ENCODE measurements around the gene ASTE1.
A peak's percentile ranks its signal among the peaks of the same experiment; 100 is the strongest.
"Not testable (repeated sequence)": the region's sequence is repeated elsewhere in the genome, so short reads cannot be mapped to it uniquely, and the experiment has no call there.

Gene ASTE1, protein sequence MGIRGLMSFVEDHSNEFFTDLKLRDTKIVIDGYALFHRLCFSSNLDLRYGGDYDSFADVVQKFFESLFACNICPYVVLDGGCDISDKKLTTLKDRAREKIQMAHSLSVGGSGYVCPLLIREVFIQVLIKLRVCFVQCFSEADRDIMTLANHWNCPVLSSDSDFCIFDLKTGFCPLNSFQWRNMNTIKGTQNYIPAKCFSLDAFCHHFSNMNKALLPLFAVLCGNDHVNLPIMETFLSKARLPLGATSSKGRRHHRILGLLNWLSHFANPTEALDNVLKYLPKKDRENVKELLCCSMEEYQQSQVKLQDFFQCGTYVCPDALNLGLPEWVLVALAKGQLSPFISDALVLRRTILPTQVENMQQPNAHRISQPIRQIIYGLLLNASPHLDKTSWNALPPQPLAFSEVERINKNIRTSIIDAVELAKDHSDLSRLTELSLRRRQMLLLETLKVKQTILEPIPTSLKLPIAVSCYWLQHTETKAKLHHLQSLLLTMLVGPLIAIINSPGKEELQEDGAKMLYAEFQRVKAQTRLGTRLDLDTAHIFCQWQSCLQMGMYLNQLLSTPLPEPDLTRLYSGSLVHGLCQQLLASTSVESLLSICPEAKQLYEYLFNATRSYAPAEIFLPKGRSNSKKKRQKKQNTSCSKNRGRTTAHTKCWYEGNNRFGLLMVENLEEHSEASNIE

DNA sequence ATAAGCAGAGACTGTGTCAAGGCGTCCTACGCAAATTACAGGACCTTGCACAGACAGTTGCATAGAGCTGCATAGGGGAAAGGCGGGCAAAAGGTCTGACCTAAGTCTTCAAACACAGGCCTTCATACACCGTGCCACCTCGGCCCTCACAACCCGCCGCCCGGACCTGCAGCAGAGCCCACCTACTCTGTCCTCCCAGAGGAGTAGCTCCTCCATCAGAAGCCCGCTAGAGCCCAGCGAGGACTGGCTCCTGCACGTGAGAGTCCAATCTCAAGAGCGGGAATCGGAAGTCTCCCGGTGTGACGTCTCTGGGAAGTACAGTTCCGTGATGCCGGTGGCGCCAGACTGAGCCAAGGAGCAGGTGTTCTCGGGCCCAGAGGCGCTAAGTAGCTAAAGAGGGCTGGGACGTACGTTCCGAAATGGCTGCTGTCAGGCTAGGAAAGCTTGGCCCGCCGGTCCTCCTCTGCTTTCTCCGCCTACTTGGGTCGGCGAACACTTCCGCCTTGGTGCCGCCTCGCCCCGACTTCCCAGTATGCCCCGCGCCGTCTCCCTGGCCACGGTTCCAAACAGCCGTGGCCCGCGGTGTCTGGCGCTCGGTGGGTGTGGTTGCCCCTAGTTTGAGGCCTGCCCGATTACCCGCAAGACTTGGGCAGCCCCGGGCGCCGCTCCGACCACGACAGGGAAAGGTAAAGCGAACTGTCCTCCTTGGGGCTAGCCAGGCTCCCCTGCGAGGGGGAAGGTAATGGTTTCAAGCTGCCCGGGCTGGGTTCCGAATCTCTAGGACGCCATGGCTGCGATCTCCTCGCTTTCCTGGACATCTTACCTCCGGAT lies at the start of gene ASTE1, which contains the start of gene NEK11:
Gene ASTE1 (minus strand): TSS at position 505 of the 831 bp plus-strand sequence. CDS start 1,519 bp downstream, outside the sequence.
Gene NEK11 (plus strand): TSS at position 557 of the 831 bp plus-strand sequence. CDS start 2,832 bp downstream, outside the sequence.
- DNase-seq (ENCODE audit: low read depth in 2 of 2, low spot score in 1 of 2): peak; percentile 76 to 80

DNA sequence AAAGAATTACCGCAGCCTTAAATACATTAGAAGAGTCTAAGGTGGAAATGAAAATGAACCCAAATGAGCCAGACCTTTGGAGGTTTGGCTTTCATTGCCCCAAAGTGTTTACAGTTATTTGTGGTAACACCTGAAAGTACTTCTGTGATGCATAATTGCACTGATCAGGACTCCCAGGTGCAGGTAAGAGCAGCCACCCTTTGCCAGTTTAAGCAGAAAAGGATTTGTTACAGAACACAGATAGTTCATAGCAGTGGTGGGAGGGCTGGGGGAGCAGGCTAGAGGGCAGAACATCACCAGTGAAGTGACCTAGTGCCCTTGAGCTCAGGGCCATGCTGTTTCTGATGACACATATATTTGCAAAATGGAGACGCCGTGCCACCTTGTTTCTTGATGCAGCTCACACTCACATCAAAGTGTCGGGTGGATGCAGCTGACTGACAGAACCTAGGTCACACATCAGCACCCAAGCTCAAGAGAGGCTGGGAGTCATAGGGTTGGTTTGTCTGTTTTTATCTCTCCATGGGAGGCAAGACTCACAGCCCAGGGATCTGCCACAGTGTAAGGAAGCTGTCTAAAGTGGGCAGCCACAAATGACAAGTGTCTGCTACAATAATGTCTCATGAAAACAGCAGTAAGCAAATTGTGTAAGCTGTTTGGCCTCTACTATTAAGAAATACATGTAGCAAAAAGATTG lies 49.2 kb upstream of the ASTE1 start:
- DNase-seq (ENCODE audit: low read depth in 2 of 2, low spot score in 1 of 2): no peak

DNA sequence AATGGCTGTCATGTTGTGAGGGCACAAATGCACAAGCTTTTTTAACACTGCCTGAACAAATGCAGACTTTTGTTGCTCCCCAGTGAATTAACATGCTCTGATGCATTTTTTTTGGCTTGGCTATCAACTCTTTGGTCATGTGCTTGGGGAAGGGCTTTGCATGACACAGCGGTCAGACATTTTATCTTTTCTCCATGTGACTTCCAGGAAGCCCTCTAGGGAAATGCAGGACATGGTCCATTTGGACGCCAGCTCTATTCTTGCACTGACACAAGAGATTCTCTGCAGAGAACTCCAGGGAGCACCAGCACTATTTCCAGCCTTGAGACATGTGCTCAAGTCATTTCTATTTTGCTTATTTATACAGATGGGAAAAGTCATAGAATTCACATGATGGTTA lies 46.2 kb upstream of the ASTE1 start:
- DNase-seq (ENCODE audit: low read depth in 2 of 2, low spot score in 1 of 2): no peak

DNA sequence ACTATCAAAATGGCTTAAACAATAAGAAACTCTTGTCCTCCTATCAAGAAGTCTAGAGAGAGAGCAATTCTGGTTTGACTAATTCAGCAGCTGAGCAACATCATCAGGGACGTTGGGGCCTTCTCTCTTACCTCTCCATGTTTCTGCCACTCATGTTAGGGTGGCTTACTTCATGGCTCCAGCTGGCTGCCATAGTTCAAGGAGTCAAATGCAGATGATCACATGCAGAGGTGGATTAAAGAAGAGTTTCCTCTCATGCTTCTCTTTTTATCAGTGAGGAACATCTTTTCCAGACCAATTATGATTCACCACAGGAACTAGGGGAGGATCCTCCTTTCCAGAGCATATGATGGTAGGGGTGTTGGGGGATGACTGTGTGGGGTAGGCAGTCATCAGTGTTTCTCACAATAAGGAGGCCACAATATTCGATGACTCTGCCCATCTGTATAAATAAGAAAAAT lies 45.5 kb upstream of the ASTE1 start:
- DNase-seq (ENCODE audit: low read depth in 2 of 2, low spot score in 1 of 2): no peak

DNA sequence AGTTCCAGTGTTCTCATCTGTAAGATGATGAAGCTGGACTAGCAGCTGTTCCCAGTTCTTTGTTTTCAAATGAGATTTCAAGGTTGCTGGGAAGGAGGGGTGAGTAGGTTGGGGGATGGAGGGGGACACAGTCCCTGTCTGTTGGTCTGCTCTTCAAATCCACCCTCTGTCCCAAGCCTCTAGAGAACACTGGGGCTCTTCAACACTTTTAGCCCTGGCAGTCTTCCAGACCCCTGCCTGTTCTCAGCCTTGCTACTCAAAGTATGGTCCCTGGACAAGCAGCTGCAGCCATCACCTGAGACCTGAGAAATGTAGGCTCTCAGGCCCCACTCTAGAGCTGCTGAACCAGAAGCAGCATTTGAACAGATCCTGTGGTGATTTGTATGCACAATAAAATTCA lies 41.4 kb upstream of the ASTE1 start:
- no peak for DNase-seq (ENCODE audit: low read depth in 2 of 2, low spot score in 1 of 2)

DNA sequence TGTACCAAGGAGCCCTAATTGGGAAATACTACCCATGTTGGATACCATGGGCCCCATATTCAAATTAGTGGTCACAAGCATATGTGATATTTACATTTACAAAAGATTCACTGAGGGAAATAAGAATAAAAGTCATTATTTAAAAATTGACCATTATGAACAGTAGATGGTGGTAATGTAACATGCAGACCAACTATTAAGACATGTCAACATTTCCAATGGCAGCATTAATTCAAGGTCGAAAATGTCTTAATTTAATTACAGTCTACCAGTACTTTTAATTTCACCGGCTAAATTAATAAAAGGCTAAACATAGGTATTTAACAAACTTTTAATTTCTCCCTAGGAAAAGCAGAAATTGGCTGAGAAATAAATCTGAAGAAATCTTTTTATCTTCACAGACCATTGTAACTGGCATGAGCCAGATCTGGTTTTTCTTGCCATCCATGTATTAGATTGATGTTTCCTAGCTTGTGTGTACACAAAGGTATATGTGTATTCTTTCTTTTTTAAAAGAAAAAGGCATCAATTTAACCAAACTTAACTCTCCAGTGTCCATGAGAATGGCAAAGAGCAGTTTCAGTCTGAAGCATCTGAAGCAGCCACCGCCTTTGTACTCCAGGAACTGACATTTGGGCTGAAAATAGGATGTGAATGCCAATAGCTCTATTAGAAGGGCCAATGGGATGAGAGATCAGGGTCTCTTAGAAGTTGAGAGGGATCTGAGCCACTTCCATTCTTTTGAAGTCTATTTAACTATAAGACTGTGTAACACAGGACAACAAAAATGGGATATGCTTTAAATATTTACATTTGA lies 26.6 kb upstream of the ASTE1 start:
- DNase-seq (ENCODE audit: low read depth in 2 of 2, low spot score in 1 of 2): no peak

DNA sequence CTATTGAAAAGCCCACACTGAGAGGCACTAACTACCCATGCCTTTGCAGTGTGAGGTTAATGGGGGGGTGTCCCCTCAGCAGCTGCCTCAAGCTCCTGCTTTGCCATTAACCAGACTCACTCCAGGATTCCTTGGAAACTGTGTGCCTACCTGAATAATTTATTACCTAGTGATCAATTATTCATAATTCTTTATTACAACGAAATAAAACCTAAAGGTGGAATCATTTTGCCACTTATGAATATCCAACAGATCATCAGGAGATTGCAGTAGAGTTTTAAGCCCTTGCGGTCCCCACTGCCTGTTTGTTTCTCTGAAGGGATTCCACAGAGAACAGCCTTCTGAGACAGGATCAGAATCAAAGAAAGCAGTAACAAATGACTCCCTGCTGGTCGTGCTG lies 23.4 kb upstream of the ASTE1 start:
- no peak for DNase-seq (ENCODE audit: low read depth in 2 of 2, low spot score in 1 of 2)

DNA sequence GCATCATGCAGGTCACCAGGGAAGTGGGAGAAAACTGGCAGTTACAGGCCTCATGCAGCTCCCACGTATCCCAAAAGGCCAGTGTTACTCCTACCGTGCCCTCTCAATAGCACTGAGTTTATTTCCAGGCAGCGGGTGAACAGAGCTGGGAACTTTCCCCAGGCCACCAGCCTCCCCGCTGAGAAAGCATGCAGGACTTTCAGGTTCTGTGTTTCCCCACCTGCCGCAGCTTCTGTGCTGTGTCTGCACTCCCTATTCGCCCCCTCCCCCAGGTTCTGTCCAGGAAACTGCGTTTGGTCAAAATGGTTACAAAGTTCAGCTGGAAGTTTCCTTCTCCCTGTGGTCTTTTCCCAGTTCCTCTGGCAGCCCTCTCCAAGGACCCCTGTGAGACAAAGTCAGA lies 21.4 kb upstream of the ASTE1 start:
- DNase-seq (ENCODE audit: low read depth in 2 of 2, low spot score in 1 of 2): no peak

DNA sequence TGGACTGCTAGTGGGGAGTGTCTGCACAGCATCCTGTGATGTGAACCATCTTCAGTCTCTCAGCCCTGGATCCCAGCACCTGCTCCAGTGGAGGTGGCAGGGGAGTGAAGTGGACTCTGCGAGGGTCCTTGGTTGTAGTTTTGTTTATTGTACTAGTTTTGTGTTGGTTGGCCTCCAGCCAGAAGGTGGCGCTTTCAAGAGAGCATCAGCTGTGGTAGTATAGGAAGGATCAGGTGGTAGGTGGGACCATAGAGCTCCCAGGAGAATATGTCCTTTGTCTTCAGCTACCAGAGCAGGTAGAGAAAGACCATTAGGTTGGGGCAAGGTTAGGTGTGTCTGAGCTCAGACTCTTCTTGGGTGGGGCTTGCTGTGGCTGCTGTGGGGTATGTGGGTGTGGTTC lies 21.0 kb upstream of the ASTE1 start:
- DNase-seq (ENCODE audit: low read depth in 2 of 2, low spot score in 1 of 2): no peak

DNA sequence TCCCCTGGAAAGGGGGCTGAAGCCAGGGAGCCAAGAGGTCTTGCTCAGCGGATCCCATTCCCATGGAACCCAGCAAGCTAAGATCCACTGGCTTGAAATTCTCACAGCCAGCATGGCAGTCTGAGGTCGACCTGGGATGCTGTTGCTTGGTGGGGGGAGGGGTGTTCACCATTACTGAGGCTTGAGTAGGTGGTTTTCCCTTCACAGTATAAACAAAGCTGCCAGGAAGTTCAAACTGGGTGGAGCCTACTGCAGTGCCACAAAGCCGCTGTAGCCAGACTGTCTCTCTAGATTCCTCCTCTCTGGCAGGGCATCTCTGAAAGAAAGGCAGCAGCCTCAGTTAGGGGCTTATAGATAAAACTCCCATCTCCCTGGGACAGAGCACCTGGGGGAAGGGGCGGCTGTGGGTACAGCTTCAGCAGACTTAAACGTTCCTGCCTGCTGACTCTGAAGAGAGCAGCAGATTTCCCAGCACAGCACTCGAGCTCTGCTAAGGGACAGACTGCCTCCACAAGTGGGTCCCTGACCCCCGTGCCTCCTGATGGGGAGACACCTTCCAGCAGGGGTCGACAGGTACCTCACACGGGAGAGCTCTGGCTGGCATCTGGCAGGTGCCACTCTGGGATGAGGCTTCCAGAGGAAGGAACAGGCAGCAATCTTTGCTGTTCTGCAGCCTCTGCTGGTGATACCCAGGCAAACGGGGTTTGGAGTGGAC lies 15.8 kb upstream of the ASTE1 start:
- DNase-seq (ENCODE audit: low read depth in 2 of 2, low spot score in 1 of 2): not testable (repeated sequence)

DNA sequence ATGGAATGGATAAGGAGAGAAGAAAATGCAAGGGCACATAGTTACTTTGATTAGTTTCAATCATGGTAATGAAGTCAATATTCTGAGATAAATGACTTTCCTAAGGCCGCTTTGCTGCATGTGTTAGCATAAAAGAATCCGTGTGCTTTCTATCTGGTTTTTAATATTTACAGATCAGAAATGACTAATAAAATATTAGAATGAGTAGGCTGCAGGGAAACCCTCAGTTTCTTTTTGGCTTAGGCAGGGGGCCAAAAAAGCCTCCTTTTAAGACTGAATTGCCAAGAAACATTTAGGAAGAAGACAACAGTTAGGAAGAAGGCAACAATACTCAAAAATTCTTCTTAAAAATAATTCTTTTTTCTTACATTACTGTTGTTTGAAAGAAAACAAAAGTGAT lies 11.7 kb upstream of the ASTE1 start:
- DNase-seq (ENCODE audit: low read depth in 2 of 2, low spot score in 1 of 2): no peak

DNA sequence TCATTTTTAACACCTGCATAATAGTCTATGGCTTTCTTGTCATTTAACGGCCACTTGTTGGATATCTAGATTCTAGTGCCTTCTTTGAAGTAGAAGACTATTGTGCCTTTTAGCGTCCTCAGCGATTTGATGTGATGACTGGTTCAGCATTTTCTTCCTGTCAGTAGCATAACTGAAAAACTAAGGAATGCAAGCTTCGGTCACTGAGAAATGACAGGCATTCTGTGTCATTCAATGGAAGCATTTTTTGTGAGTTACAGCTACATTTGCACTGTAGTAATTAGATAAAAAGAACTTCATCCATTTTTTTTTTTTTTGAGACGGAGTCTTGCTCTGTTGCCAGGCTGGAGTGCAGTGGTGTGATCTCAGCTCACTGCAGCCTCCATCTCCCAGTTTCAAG lies 10.4 kb upstream of the ASTE1 start:
- no peak for DNase-seq (ENCODE audit: low read depth in 2 of 2, low spot score in 1 of 2)

DNA sequence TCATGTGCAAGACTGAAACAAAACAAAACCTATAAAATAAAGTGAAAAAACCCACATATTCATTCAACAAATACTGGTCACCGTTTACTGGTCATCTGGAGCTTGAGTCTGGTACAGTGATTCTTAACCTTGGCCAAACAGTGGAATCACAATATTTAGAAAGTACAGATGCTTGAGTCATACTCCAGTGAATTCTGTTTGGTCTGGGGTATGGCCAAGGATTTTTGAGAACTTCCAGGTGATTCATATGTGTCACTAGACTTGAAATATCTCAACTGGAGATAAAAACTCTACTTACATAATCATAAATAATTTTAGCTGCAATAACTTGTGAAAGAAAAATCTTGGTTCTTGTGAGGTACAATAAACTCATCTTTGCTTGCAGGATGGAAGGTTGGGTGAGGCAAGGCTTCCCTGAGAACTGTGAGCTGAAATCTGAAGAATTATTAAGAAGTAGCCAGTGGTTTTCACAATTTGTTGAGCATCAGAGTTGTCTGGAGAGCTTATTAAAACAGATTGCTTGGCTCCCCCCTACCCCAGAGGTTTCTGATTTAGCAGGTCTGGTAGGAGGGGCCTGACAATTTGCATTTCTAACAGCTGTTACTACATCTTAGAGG lies 9.7 kb upstream of the ASTE1 start:
- DNase-seq (ENCODE audit: low read depth in 2 of 2, low spot score in 1 of 2): no peak

DNA sequence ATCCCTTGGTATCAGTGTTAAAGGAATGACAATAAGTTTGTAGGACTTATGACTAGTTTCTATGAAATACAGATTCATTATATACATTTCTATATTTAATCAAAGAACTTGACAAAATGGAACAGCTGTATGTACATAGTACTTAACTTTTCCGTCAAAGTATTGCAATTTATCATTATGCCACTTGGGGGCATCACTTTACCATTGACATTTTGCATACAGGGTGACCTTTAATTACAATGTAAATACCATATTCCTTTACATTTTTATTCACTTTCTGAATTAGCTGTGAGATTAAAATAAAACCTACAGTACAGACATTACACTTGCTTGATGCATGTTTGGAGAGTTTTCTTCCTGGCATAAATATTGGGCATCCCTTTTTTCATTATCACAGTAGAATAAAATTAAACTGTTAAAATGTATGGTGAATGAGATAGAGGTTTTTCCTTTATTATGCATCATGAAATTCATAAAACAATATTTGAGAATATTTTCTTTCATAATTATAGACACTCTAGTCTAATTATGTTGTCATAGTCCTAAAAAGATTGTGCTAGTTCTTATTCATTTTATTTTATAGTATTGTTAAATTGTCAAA lies 7.0 kb upstream of the ASTE1 start:
- DNase-seq (ENCODE audit: low read depth in 2 of 2, low spot score in 1 of 2): no peak

DNA sequence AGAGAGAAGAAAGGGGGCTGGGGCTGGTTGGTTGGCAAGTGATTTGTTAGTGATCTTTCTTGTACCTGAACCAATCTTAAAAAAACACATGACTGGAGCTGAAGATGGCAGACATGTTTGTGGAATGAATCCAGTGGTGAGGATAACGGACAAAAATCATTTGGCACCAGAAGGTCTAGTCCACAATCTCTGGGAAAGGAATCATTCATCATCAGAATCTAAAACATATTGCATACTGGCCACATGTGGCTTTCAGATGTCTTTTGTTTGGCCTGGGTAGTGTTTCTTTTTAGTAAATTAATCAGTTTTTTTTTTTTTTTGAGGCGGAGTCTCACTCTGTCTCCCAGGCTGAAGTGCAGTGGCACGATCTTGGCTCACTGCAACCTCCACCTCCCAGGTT lies 5.0 kb upstream of the ASTE1 start:
- DNase-seq (ENCODE audit: low read depth in 2 of 2, low spot score in 1 of 2): no peak

DNA sequence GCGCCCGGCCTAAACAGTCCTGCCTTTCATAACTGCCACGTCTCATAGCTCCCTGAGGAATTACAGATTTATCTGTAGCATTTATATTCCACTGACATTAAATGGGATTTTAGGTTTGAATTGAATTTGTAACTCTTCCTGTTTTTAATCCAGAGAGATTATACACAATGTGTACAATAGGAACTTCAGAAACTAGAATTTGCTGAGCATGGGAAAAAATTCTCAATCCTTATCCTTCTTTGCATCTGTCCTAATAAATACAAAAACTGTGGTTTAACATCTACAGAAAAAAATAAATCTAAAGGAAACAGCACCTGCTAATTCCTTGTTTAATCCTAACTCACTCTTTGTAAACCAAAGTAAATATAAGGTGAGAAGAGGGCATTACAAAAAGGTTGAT lies 2.2 kb upstream of the ASTE1 start:
- DNase-seq (ENCODE audit: low read depth in 2 of 2, low spot score in 1 of 2): no peak

DNA sequence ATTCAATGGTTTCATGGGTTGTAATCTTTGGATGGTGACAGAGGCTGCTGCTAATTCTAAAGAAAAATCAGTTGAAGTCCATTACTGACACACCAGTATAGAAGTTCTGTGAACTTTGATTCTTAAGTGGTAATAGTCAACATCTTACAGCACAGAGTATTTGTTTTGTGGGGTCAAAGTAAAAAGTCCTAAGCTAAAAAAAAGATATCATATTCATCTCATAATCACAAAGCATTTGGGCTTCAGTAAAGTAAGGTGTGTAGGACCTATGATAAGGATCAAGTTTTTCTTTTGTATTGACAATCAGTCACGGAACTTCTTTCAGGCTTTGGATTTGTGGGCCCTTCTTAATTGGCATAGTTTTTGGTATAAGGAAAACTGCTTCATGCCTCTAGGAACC lies 1.1 kb downstream of the ASTE1 start:
- DNase-seq (ENCODE audit: low read depth in 2 of 2, low spot score in 1 of 2): no peak

DNA sequence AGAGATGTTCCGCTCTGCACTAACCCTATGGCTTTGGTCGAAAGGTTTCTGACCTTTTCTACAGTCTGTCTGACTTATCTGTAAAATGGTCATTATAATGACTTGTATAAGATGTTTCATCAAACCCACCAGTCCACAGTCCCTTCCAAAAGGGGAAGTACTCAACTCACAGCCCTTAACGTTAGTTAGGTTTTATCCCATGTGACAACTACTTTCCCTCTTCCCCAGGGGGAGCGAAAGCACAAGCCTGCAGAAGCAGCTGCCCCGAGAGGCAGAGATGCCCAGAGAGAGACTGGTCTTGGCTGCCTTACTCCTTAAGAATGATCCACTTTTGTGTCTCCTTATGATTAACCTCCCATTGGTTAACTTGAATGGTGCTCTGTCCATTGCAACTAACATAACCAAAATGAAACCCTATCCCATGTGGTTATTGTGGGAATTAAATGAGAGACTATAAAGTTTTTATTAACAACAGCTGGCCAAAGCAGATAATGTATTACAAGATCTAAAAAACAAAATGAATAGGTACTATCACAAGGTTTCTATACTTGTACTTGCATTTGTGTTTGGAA lies 6.4 kb downstream of the ASTE1 start:
- no peak for DNase-seq (ENCODE audit: low read depth in 2 of 2, low spot score in 1 of 2)

Measured in stimulated activated CD8-positive, alpha-beta memory T cell treated with anti-CD3 and anti-CD28 coated beads, Interleukin-4, amount 100 ng/mL, for 4 hours (primary cell).